ENCODE results near the gene CNGB1.

CNGB1 gene

GRCh38 chr16:57935904-57936303 is 35.0 kb downstream of the CNGB1 start:
- Histone ChIP-seq H3K27me3 (ENCODE audit: control insufficient read depth, insufficient read depth, low read length, poor library complexity, severe bottlenecking) (no peaks in the 10 kb centered on the region), H3K4me3 (ENCODE audit: insufficient read depth, low read depth, low read length) (no peak overlapping the region), H3K9me3 (ENCODE audit: control insufficient read depth, low read length) (no peaks in the 10 kb centered on the region), H3K36me3 (ENCODE audit: control insufficient read depth, insufficient read depth, low read length) (no peaks in the 10 kb centered on the region), H3K27ac (ENCODE audit: insufficient read depth, low read depth, low read length, poor library complexity, severe bottlenecking) (no peak overlapping the region), H3K4me1 (ENCODE audit: control insufficient read depth, insufficient read depth, low read length) (no peaks in the 10 kb centered on the region)
- WGBS, 2 experiments = 85 to 89% methylated on average over 4 of the region's 4 CpGs

DNA sequence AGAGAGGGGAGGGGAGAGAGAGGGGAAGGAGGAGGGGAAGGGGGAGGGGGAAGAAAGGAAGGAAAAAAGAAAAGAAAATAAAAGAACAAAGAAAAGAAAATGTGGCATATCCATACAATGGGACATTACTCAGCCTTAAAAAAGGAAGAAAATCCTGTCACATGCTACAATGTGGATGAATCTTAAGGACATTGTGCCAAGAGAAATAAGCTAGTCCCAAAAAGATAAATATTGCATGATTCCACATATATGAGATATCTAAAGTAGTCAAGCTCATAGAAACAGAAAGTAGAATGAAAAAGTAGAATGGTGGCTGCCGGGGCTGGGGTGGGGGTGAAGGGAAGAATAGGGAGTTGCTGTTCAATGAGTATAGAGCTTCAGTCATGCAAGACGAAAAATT is 40.4 kb downstream of the CNGB1 start:
- Histone ChIP-seq H3K27ac (ENCODE audit: insufficient read depth, low read depth, low read length, poor library complexity, severe bottlenecking) (no peak overlapping the region), H3K4me3 (ENCODE audit: insufficient read depth, low read depth, low read length) (no peak overlapping the region), H3K27me3 (ENCODE audit: control insufficient read depth, insufficient read depth, low read length, poor library complexity, severe bottlenecking) (no peaks in the 10 kb centered on the region), H3K9me3 (ENCODE audit: control insufficient read depth, low read length) (no peaks in the 10 kb centered on the region), H3K36me3 (ENCODE audit: control insufficient read depth, insufficient read depth, low read length) (no peaks in the 10 kb centered on the region), H3K4me1 (ENCODE audit: control insufficient read depth, insufficient read depth, low read length) (no peaks in the 10 kb centered on the region)
- 85 to 96% methylated on average over 1 to 2 of the region's 2 CpGs for WGBS, 2 experiments

- H3K36me3 ChIP-seq (ENCODE audit: control insufficient read depth, insufficient read depth, low read length) = no peaks in the 10 kb centered on the region
- H3K4me1 ChIP-seq (ENCODE audit: control insufficient read depth, insufficient read depth, low read length) = no peaks in the 10 kb centered on the region
- H3K27ac ChIP-seq (ENCODE audit: insufficient read depth, low read depth, low read length, poor library complexity, severe bottlenecking) = no peak overlapping the region
- H3K4me3 ChIP-seq (ENCODE audit: insufficient read depth, low read depth, low read length) = no peak overlapping the region
- no peaks in the 10 kb centered on the region for H3K9me3 ChIP-seq (ENCODE audit: control insufficient read depth, low read length)
- no peaks in the 10 kb centered on the region for H3K27me3 ChIP-seq (ENCODE audit: control insufficient read depth, insufficient read depth, low read length, poor library complexity, severe bottlenecking)
- 86 to 88% methylated on average over 3 of the region's 3 CpGs for WGBS, 2 experiments
Observed at GRCh38 chr16:57929250-57929649, 41.7 kb downstream of the CNGB1 start.

DNA sequence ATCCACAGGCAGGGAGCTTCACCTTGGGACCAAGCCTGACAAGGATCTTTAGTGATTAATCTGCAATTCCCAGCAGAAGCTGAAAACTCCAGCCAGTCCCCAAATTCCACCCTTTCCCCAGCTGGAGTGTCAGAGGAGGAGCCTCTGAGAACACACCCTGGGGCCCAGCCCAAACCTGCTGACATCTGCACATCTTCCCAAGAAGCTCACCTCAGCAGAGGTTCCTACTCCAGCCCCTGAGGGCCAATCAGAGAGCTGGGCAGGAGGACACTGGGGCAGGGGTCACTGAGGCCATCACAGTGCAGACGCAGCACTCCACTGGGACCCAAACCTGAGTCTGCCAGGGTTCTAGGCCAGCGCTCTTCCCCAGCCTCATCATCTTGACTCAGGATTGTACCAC is 44.9 kb downstream of the CNGB1 start:
- H3K4me3 ChIP-seq (ENCODE audit: insufficient read depth, low read depth, low read length) = no peak overlapping the region
- H3K9me3 ChIP-seq (ENCODE audit: control insufficient read depth, low read length) = no peaks in the 10 kb centered on the region
- H3K27me3 ChIP-seq (ENCODE audit: control insufficient read depth, insufficient read depth, low read length, poor library complexity, severe bottlenecking) = no peaks in the 10 kb centered on the region
- 91 to 94% methylated on average over 2 of the region's 2 CpGs for WGBS, 2 experiments
- H3K27ac ChIP-seq (ENCODE audit: insufficient read depth, low read depth, low read length, poor library complexity, severe bottlenecking) = no peak overlapping the region
- no peaks in the 10 kb centered on the region for H3K36me3 ChIP-seq (ENCODE audit: control insufficient read depth, insufficient read depth, low read length)
- H3K4me1 ChIP-seq (ENCODE audit: control insufficient read depth, insufficient read depth, low read length) = no peaks in the 10 kb centered on the region

GRCh38 chr16:57925310-57925709 is 45.6 kb downstream of the CNGB1 start:
- Histone ChIP-seq H3K27me3 (ENCODE audit: control insufficient read depth, insufficient read depth, low read length, poor library complexity, severe bottlenecking) (no peaks in the 10 kb centered on the region), H3K4me3 (ENCODE audit: insufficient read depth, low read depth, low read length) (no peak overlapping the region), H3K36me3 (ENCODE audit: control insufficient read depth, insufficient read depth, low read length) (no peaks in the 10 kb centered on the region), H3K4me1 (ENCODE audit: control insufficient read depth, insufficient read depth, low read length) (no peaks in the 10 kb centered on the region), H3K27ac (ENCODE audit: insufficient read depth, low read depth, low read length, poor library complexity, severe bottlenecking) (no peak overlapping the region), H3K9me3 (ENCODE audit: control insufficient read depth, low read length) (no peaks in the 10 kb centered on the region)
- 46 to 52% methylated on average over 3 of the region's 3 CpGs for WGBS, 2 experiments

GRCh38 chr16:57924514-57924913 is 46.4 kb downstream of the CNGB1 start:
- no peaks in the 10 kb centered on the region for H3K4me1 ChIP-seq (ENCODE audit: control insufficient read depth, insufficient read depth, low read length)
- 91 to 98% methylated on average over 6 of the region's 6 CpGs for WGBS, 2 experiments

GRCh38 chr16:57923841-57924240 is 47.1 kb downstream of the CNGB1 start:
- Histone ChIP-seq H3K27me3 (ENCODE audit: control insufficient read depth, insufficient read depth, low read length, poor library complexity, severe bottlenecking) (no peaks in the 10 kb centered on the region), H3K4me3 (ENCODE audit: insufficient read depth, low read depth, low read length) (no peak overlapping the region), H3K9me3 (ENCODE audit: control insufficient read depth, low read length) (no peaks in the 10 kb centered on the region), H3K36me3 (ENCODE audit: control insufficient read depth, insufficient read depth, low read length) (no peaks in the 10 kb centered on the region), H3K4me1 (ENCODE audit: control insufficient read depth, insufficient read depth, low read length) (no peaks in the 10 kb centered on the region), H3K27ac (ENCODE audit: insufficient read depth, low read depth, low read length, poor library complexity, severe bottlenecking) (no peak overlapping the region)
- WGBS, 2 experiments = 94 to 100% methylated on average over 2 of the region's 2 CpGs

More at GRCh38 chr16:57924514-57924913, 46.4 kb downstream of the CNGB1 start:
- Histone ChIP-seq H3K36me3 (ENCODE audit: control insufficient read depth, insufficient read depth, low read length) (no peaks in the 10 kb centered on the region), H3K27ac (ENCODE audit: insufficient read depth, low read depth, low read length, poor library complexity, severe bottlenecking) (no peak overlapping the region), H3K4me3 (ENCODE audit: insufficient read depth, low read depth, low read length) (no peak overlapping the region), H3K9me3 (ENCODE audit: control insufficient read depth, low read length) (no peaks in the 10 kb centered on the region), H3K27me3 (ENCODE audit: control insufficient read depth, insufficient read depth, low read length, poor library complexity, severe bottlenecking) (no peaks in the 10 kb centered on the region)

DNA sequence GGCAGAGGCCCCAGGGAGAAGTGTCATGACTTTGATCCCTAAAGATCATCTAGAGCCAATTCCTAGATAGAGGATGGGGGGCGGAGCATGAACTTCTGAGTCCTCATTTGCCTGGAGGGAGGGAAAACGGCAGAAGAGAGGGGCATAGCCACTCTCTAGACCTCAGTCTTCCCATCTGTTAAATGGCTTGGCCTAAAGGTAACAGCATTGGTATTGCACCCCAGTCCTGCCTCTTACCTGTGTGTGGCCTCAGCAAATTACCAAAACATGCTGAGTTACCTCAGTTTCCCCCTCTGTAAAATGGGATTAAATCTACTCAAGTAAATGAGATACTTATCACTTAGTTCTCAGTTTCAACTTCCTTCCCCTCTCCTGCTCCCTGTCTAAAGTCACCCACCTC is 47.5 kb downstream of the CNGB1 start:
- H3K4me3 ChIP-seq (ENCODE audit: insufficient read depth, low read depth, low read length) = no peak overlapping the region
- H3K4me1 ChIP-seq (ENCODE audit: control insufficient read depth, insufficient read depth, low read length) = no peaks in the 10 kb centered on the region
- H3K36me3 ChIP-seq (ENCODE audit: control insufficient read depth, insufficient read depth, low read length) = no peaks in the 10 kb centered on the region
- H3K9me3 ChIP-seq (ENCODE audit: control insufficient read depth, low read length) = no peaks in the 10 kb centered on the region
- H3K27ac ChIP-seq (ENCODE audit: insufficient read depth, low read depth, low read length, poor library complexity, severe bottlenecking) = no peak overlapping the region
- H3K27me3 ChIP-seq (ENCODE audit: control insufficient read depth, insufficient read depth, low read length, poor library complexity, severe bottlenecking) = no peaks in the 10 kb centered on the region
- 90 to 94% methylated on average over 2 of the region's 2 CpGs for WGBS, 2 experiments

GRCh38 chr16:57920880-57921229 is 50.1 kb downstream of the CNGB1 start:
- Histone ChIP-seq H3K36me3 (ENCODE audit: control insufficient read depth, insufficient read depth, low read length) (no peaks in the 10 kb centered on the region), H3K27ac (ENCODE audit: insufficient read depth, low read depth, low read length, poor library complexity, severe bottlenecking) (no peak overlapping the region), H3K4me1 (ENCODE audit: control insufficient read depth, insufficient read depth, low read length) (no peaks in the 10 kb centered on the region), H3K4me3 (ENCODE audit: insufficient read depth, low read depth, low read length) (no peak overlapping the region), H3K27me3 (ENCODE audit: control insufficient read depth, insufficient read depth, low read length, poor library complexity, severe bottlenecking) (no peaks in the 10 kb centered on the region), H3K9me3 (ENCODE audit: control insufficient read depth, low read length) (no peaks in the 10 kb centered on the region)
- 94 to 100% methylated on average over 2 of the region's 2 CpGs for WGBS, 2 experiments

GRCh38 chr16:57920215-57920879 is 50.6 kb downstream of the CNGB1 start:
- H3K27ac ChIP-seq (ENCODE audit: insufficient read depth, low read depth, low read length, poor library complexity, severe bottlenecking) = no peak overlapping the region
- no peaks in the 10 kb centered on the region for H3K9me3 ChIP-seq (ENCODE audit: control insufficient read depth, low read length)
- H3K4me3 ChIP-seq (ENCODE audit: insufficient read depth, low read depth, low read length) = no peak overlapping the region
- no peaks in the 10 kb centered on the region for H3K27me3 ChIP-seq (ENCODE audit: control insufficient read depth, insufficient read depth, low read length, poor library complexity, severe bottlenecking)
- WGBS, 2 experiments = 94 to 95% methylated on average over 14 of the region's 14 CpGs
- H3K4me1 ChIP-seq (ENCODE audit: control insufficient read depth, insufficient read depth, low read length) = no peaks in the 10 kb centered on the region
- no peaks in the 10 kb centered on the region for H3K36me3 ChIP-seq (ENCODE audit: control insufficient read depth, insufficient read depth, low read length)

DNA sequence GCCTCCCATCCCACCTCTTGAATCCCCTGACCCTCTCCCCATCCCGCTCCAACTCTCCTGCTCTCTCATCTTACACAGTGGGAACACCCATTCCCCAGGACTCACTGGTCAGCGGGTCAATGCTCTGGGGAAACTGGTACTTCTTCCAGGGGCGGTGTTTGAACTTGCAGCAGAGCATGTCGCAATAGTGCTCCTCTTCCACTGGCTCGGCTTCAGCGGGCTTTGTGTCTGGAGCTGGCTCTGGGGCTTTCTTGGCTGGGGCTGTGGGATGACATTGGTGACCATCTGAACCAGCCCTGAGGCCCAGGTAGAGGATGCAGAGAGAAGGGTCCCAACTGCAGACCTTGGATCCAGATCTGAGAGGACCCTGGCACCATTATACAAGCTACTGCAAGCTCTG is 51.9 kb downstream of the CNGB1 start:
- Histone ChIP-seq H3K4me3 (ENCODE audit: insufficient read depth, low read depth, low read length) (no peak overlapping the region), H3K4me1 (ENCODE audit: control insufficient read depth, insufficient read depth, low read length) (no peaks in the 10 kb centered on the region), H3K36me3 (ENCODE audit: control insufficient read depth, insufficient read depth, low read length) (no peaks in the 10 kb centered on the region), H3K27me3 (ENCODE audit: control insufficient read depth, insufficient read depth, low read length, poor library complexity, severe bottlenecking) (no peaks in the 10 kb centered on the region), H3K27ac (ENCODE audit: insufficient read depth, low read depth, low read length, poor library complexity, severe bottlenecking) (no peak overlapping the region), H3K9me3 (ENCODE audit: control insufficient read depth, low read length) (no peaks in the 10 kb centered on the region)
- 94 to 97% methylated on average over 6 of the region's 6 CpGs for WGBS, 2 experiments

All from ectodermal cell (in vitro differentiated cells).